22Rv1 (cell line): ENCODE results near the gene PYGO2.

ENCODE experiments used
- CTCF ChIP-seq: fragments of 450-650 bp; IDR thresholded peaks from 2 replicates; pipeline ENCODE4 v1.5.1; 2017; ENCODE audit warnings: mild to moderate bottlenecking
- ZFX ChIP-seq: fragments of 450-650 bp; IDR thresholded peaks from 2 replicates; pipeline ENCODE4 v1.6.1; 2017; ENCODE audit warnings: antibody characterized with exemption, borderline replicate concordance

- TF ChIP-seq ZFX (no peak), CTCF (no peak)
Observed at GRCh38 chr1:154983776-154984466, 22.3 kb upstream of the PYGO2 start.
